HG03175 (cell line): ENCODE results near the gene S1PR2.
"Not testable (repeated sequence)": the region's sequence is repeated elsewhere in the genome, so short reads cannot be mapped to it uniquely, and the experiment has no call there.

Experiments
- ATAC-seq: cut with Tn5 transposase; IDR thresholded peaks from one replicate; pipeline ENCODE4 v1.9.1; 2021; ENCODE audit warnings: mild to moderate bottlenecking, moderate library complexity; ENCODE audit not compliant: unreplicated experiment

Gene S1PR2

GRCh38 chr19:10193790-10194499 lies 37.2 kb downstream of the S1PR2 start:
- ATAC-seq = peak; percentile 18

- no peak for ATAC-seq
Measured at GRCh38 chr19:10192922-10193321, 38.2 kb downstream of the S1PR2 start.

- no peak for ATAC-seq
Measured at GRCh38 chr19:10191347-10191746, 39.8 kb downstream of the S1PR2 start.

GRCh38 chr19:10190026-10190425 lies 41.1 kb downstream of the S1PR2 start:
- no peak for ATAC-seq

GRCh38 chr19:10189616-10190015 lies 41.5 kb downstream of the S1PR2 start:
- no peak for ATAC-seq

- ATAC-seq = no peak
Measured at GRCh38 chr19:10187315-10187714, 43.8 kb downstream of the S1PR2 start.

- no peak for ATAC-seq
Measured at GRCh38 chr19:10184636-10185035, 46.5 kb downstream of the S1PR2 start.

GRCh38 chr19:10183926-10184325 lies 47.2 kb downstream of the S1PR2 start:
- no peak for ATAC-seq

- ATAC-seq = no peak
Measured at GRCh38 chr19:10182847-10183246, 48.3 kb downstream of the S1PR2 start.

- ATAC-seq = no peak
Measured at GRCh38 chr19:10182076-10182475, 49.1 kb downstream of the S1PR2 start.

- ATAC-seq = no peak
Measured at GRCh38 chr19:10180459-10180858, 50.7 kb downstream of the S1PR2 start.

GRCh38 chr19:10180024-10180423 lies 51.1 kb downstream of the S1PR2 start:
- ATAC-seq = not testable (repeated sequence)

GRCh38 chr19:10173527-10173926 lies 57.6 kb downstream of the S1PR2 start:
- ATAC-seq = no peak
